Measurements from ENCODE around the gene RELN.

DNA sequence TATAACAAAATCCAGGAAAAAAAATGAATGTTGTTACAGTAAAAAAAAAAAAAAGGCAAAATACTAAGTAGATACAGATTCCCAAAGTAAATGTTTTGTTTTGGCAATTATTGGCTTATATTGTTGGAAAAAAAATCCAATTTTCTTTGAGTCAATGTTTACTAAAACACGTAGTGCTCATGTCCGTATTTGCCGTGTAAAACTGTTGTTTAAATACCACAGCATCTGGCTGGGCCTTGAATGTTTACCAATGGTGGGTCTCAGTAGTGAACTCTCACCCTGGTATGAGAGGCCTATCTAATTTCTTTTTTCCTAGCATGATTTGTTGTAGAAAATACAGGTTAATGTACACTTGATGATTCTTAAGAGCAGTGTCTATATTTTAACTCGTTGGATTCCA lies 502.0 kb downstream of the RELN start:
- TF ChIP-seq, protein P1, sequence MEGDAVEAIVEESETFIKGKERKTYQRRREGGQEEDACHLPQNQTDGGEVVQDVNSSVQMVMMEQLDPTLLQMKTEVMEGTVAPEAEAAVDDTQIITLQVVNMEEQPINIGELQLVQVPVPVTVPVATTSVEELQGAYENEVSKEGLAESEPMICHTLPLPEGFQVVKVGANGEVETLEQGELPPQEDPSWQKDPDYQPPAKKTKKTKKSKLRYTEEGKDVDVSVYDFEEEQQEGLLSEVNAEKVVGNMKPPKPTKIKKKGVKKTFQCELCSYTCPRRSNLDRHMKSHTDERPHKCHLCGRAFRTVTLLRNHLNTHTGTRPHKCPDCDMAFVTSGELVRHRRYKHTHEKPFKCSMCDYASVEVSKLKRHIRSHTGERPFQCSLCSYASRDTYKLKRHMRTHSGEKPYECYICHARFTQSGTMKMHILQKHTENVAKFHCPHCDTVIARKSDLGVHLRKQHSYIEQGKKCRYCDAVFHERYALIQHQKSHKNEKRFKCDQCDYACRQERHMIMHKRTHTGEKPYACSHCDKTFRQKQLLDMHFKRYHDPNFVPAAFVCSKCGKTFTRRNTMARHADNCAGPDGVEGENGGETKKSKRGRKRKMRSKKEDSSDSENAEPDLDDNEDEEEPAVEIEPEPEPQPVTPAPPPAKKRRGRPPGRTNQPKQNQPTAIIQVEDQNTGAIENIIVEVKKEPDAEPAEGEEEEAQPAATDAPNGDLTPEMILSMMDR (IDR thresholded peaks at IDR 0.05 in 2 of 3, conservative IDR thresholded peaks at IDR 0.05 in 1 of 3; ENCODE audit: borderline replicate concordance in 1 of 3, insufficient read depth in 1 of 3, low read depth in 2 of 3, low read length in 2 of 3) = no peak
- TF ChIP-seq RAD21 (IDR thresholded peaks at IDR 0.05; ENCODE audit: low read depth) (no peak), ZNF274 (IDR thresholded peaks at IDR 0.05; ENCODE audit: low read depth, low read length) (no peak), YY1 (IDR thresholded peaks at IDR 0.05; ENCODE audit: extremely low read depth, insufficient replicate concordance, low read depth, low read length) (no peak), EZH2 (IDR thresholded peaks at IDR 0.05) (no peak), POLR2A (IDR thresholded peaks at IDR 0.05; ENCODE audit: borderline replicate concordance, extremely low read depth, insufficient read depth, insufficient read length) (no peak), EZH2phosphoT487 (IDR thresholded peaks at IDR 0.05; ENCODE audit: borderline replicate concordance) (no peak), TCF7L2 (IDR thresholded peaks at IDR 0.05; ENCODE audit: borderline replicate concordance, extremely low read depth, insufficient read depth, insufficient read length) (no peak)
- TF ChIP-seq, protein P2, sequence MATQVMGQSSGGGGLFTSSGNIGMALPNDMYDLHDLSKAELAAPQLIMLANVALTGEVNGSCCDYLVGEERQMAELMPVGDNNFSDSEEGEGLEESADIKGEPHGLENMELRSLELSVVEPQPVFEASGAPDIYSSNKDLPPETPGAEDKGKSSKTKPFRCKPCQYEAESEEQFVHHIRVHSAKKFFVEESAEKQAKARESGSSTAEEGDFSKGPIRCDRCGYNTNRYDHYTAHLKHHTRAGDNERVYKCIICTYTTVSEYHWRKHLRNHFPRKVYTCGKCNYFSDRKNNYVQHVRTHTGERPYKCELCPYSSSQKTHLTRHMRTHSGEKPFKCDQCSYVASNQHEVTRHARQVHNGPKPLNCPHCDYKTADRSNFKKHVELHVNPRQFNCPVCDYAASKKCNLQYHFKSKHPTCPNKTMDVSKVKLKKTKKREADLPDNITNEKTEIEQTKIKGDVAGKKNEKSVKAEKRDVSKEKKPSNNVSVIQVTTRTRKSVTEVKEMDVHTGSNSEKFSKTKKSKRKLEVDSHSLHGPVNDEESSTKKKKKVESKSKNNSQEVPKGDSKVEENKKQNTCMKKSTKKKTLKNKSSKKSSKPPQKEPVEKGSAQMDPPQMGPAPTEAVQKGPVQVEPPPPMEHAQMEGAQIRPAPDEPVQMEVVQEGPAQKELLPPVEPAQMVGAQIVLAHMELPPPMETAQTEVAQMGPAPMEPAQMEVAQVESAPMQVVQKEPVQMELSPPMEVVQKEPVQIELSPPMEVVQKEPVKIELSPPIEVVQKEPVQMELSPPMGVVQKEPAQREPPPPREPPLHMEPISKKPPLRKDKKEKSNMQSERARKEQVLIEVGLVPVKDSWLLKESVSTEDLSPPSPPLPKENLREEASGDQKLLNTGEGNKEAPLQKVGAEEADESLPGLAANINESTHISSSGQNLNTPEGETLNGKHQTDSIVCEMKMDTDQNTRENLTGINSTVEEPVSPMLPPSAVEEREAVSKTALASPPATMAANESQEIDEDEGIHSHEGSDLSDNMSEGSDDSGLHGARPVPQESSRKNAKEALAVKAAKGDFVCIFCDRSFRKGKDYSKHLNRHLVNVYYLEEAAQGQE (IDR thresholded peaks at IDR 0.05; ENCODE audit: low read depth) = no peak
- TF ChIP-seq, protein P3, sequence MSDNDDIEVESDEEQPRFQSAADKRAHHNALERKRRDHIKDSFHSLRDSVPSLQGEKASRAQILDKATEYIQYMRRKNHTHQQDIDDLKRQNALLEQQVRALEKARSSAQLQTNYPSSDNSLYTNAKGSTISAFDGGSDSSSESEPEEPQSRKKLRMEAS (IDR thresholded peaks at IDR 0.05) = no peak
- TF ChIP-seq, protein P4, sequence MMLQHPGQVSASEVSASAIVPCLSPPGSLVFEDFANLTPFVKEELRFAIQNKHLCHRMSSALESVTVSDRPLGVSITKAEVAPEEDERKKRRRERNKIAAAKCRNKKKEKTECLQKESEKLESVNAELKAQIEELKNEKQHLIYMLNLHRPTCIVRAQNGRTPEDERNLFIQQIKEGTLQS (IDR thresholded peaks at IDR 0.05) = no peak

Measured in HCT116 (cell line).